Fibroblast of lung (primary cell): ENCODE results near the gene RMND5B.

ENCODE experiments used
- EZH2 ChIP-seq: IDR thresholded peaks from 2 replicates; pipeline ENCODE4 v1.5.1; 2012; ENCODE audit warnings: low read length, control low read depth, mild to moderate bottlenecking; ENCODE audit errors: missing control alignments
- TF ChIP-seq, protein P1 (sequence below), 2 donors: IDR thresholded peaks in 1 of 2; conservative IDR thresholded peaks in 1 of 2; 1 replicate in 1 of 2; 2 replicates in 1 of 2; pipeline ENCODE4 v1.5.1; 2011 to 2012; ENCODE audit warnings: low read length in 2 of 2, control low read depth in 1 of 2, inconsistent platforms in 1 of 2, low read depth in 1 of 2, mild to moderate bottlenecking in 1 of 2

DNA sequence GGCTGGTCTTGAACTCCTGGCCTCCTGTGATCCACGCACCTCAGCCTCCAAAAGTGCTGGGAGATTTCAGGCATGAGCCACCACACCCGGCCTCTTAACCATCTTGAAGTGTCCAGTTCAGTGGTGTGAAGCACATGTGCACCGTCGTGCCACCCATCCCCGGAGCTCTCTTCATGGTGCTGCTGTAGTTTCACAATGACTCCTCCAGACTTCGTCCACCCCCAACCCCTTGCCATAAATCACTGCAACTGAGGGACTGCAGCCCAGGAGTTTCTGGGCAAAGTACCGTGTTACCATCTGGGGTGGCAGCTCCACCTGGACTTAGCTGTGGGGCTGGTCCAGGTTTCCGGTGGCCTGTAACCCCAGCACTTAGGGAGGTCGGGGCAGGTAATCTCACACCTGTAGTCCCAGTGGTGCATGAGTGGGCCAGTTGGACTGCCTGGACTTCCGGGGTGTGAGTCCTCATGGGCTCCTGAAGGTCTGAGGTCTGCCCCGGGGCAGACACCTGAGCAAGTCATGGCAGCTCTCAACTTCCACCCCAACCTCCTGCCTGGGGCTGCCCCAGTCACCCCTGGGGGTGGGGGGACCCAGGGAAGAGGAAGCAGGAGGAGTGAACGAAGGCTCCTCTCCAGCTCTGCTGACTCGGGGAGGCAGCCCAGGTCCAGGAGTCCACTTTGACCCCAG, 24.1 kb upstream of the RMND5B start:
- TF ChIP-seq, protein P1, sequence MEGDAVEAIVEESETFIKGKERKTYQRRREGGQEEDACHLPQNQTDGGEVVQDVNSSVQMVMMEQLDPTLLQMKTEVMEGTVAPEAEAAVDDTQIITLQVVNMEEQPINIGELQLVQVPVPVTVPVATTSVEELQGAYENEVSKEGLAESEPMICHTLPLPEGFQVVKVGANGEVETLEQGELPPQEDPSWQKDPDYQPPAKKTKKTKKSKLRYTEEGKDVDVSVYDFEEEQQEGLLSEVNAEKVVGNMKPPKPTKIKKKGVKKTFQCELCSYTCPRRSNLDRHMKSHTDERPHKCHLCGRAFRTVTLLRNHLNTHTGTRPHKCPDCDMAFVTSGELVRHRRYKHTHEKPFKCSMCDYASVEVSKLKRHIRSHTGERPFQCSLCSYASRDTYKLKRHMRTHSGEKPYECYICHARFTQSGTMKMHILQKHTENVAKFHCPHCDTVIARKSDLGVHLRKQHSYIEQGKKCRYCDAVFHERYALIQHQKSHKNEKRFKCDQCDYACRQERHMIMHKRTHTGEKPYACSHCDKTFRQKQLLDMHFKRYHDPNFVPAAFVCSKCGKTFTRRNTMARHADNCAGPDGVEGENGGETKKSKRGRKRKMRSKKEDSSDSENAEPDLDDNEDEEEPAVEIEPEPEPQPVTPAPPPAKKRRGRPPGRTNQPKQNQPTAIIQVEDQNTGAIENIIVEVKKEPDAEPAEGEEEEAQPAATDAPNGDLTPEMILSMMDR (conservative IDR thresholded peaks at IDR 0.05 in 1 of 2, IDR thresholded peaks at IDR 0.05 in 1 of 2; ENCODE audit: low read depth in 1 of 2, low read length in 2 of 2) = no peak
- no peak for TF ChIP-seq EZH2
